LNCAP (cell line): ENCODE data around the gene YAE1.

Experiments
- CTCF ChIP-seq: fragments of 450-650 bp; IDR thresholded peaks from 2 replicates; pipeline ENCODE4 v1.5.1; 2017; ENCODE audit warnings: mild to moderate bottlenecking

Gene YAE1

GRCh38 chr7:39580149-39580874, 14.1 kb downstream of the YAE1 start:
- peak; percentile 80 for TF ChIP-seq CTCF

GRCh38 chr7:39582536-39582935, 16.3 kb downstream of the YAE1 start:
- TF ChIP-seq CTCF, result no peak

GRCh38 chr7:39583539-39583938, 17.3 kb downstream of the YAE1 start:
- TF ChIP-seq CTCF, result no peak

GRCh38 chr7:39587393-39587792, 21.2 kb downstream of the YAE1 start:
- TF ChIP-seq CTCF, result no peak

GRCh38 chr7:39588416-39588815, 22.2 kb downstream of the YAE1 start:
- TF ChIP-seq CTCF, result no peak

- TF ChIP-seq CTCF, result no peak
Measured at GRCh38 chr7:39589323-39590111, 23.3 kb downstream of the YAE1 start.

GRCh38 chr7:39592586-39592985, 26.4 kb downstream of the YAE1 start:
- no peak for TF ChIP-seq CTCF
